H1 (cell line): ENCODE measurements around the gene ANAPC2. TPM values are rescaled to one million over a fixed set of nuclear protein-coding genes. Genes with fewer than 3 reads are reported as not detected.

Source experiments
- CTCF ChIA-PET: fragments of 300-600 bp; sonication (Branson Sonifier 250); formaldehyde crosslinking; loops from one replicate; lab custom pipeline; 2021; ENCODE audit not compliant: partially characterized antibody; lab: Charles Lee
- POLR2A ChIA-PET: fragments of 300-600 bp; sonication (Branson Sonifier 250); formaldehyde crosslinking; loops from one replicate; lab custom pipeline; 2021; ENCODE audit warnings: inconsistent platforms; ENCODE audit not compliant: partially characterized antibody; lab: Charles Lee
- DNase-seq, 2 experiments: peaks; one replicate each; pipeline versions ENCODE4 v3.0.0 to v3.0.0-alpha.2; 2010 to 2022; ENCODE audit warnings: low spot score in 2 of 2, low read depth in 1 of 2, mixed read lengths in 1 of 2
- FAIRE-seq: peaks from 2 replicates; lab custom pipeline; 2011; peaks lifted over from hg19 to GRCh38; lab: Jason Lieb, UNC
- H2AFZ ChIP-seq: 2 replicates; pipeline ENCODE4 v1.8.1; 2012; ENCODE audit warnings: low read length, inconsistent platforms
- H2AK5ac ChIP-seq: 2 replicates; pipeline ENCODE4 v1.6.1; 2013; ENCODE audit warnings: low read depth, low read length
- H2BK120ac ChIP-seq: replicated peaks from 2 replicates; pipeline ENCODE3; 2013; ENCODE audit warnings: low read depth, low read length, inconsistent platforms
- H2BK12ac ChIP-seq: 2 replicates; pipeline ENCODE4 v1.6.1; 2013; ENCODE audit warnings: low read depth, low read length
- H2BK15ac ChIP-seq: 2 replicates; pipeline ENCODE4 v1.6.1; 2013; ENCODE audit warnings: low read length
- H2BK20ac ChIP-seq: 2 replicates; pipeline ENCODE4 v1.6.1; 2013; ENCODE audit warnings: low read length
- H2BK5ac ChIP-seq: 2 replicates; pipeline ENCODE4 v1.6.1; 2013; ENCODE audit warnings: low read depth, low read length
- H3K14ac ChIP-seq: 2 replicates; pipeline ENCODE4 v1.6.1; 2013; ENCODE audit warnings: inconsistent platforms; ENCODE audit not compliant: insufficient read length
- H3K18ac ChIP-seq: 2 replicates; pipeline ENCODE4 v1.6.1; 2013; ENCODE audit warnings: low read length; ENCODE audit errors: extremely low read depth
- H3K23ac ChIP-seq: 2 replicates; pipeline ENCODE4 v1.6.1; 2013; ENCODE audit warnings: inconsistent platforms; ENCODE audit not compliant: insufficient read length
- H3K23me2 ChIP-seq: 2 replicates; pipeline ENCODE4 v1.6.1; 2013; ENCODE audit warnings: low read depth, low read length
- H3K27ac ChIP-seq: 2 replicates; pipeline ENCODE4 v1.6.1; 2011; ENCODE audit warnings: low read depth, low read length, inconsistent platforms
- H3K27me3 ChIP-seq, 4 experiments: replicated peaks in 1 of 4; 1 replicate in 1 of 4; 2 replicates in 3 of 4; pipeline versions ENCODE4 v1.6.1 to v1.8.1; 2011 to 2013; ENCODE audit warnings: low read length in 3 of 4, mild to moderate bottlenecking in 3 of 4, inconsistent platforms in 2 of 4, mixed read lengths in 2 of 4, moderate library complexity in 1 of 4; ENCODE audit not compliant: control insufficient read depth in 3 of 4, insufficient read depth in 3 of 4; ENCODE audit errors: extremely low read depth in 1 of 4
- H3K36me3 ChIP-seq, 4 experiments: 2 replicates each; pipeline versions ENCODE4 v1.6.1 to v1.8.1; 2011 to 2013; ENCODE audit warnings: mild to moderate bottlenecking in 4 of 4, low read length in 3 of 4, moderate library complexity in 2 of 4, control low read depth in 1 of 4, inconsistent platforms in 1 of 4; ENCODE audit not compliant: insufficient read depth in 4 of 4, control insufficient read depth in 2 of 4
- H3K4ac ChIP-seq: replicated peaks from 2 replicates; pipeline ENCODE3; 2013; ENCODE audit warnings: low read length, low read depth, mixed read lengths, inconsistent platforms; ENCODE audit not compliant: insufficient read length
- H3K4me1 ChIP-seq, 4 experiments: replicated peaks in 1 of 4; 1 replicate in 1 of 4; 2 replicates in 3 of 4; pipeline versions ENCODE4 v1.6.1 to v1.8.1; 2011 to 2013; ENCODE audit warnings: low read length in 3 of 4, inconsistent platforms in 2 of 4, mixed read lengths in 1 of 4; ENCODE audit not compliant: insufficient read depth in 4 of 4, control insufficient read depth in 3 of 4
- H3K4me2 ChIP-seq, 2 experiments: 2 replicates each; pipeline versions ENCODE4 v1.6.1 to v1.8.1; 2011 to 2013; ENCODE audit warnings: low read depth in 2 of 2, low read length in 2 of 2, control low read depth in 1 of 2, inconsistent platforms in 1 of 2, mild to moderate bottlenecking in 1 of 2; ENCODE audit not compliant: insufficient read depth in 1 of 2
- H3K4me3 ChIP-seq, 4 experiments: fragments of 200-600, 300-600 bp in 1 of 4; sonication (generic), shearing (Covaris generic), sonication (Bioruptor Twin) in 1 of 4; 2 replicates each; pipeline versions ENCODE4 v1.5.1 to v1.8.1; 2011 to 2016; ENCODE audit warnings: low read length in 4 of 4, low read depth in 3 of 4, control low read depth in 2 of 4, inconsistent platforms in 2 of 4, mild to moderate bottlenecking in 2 of 4, mixed read lengths in 1 of 4, moderate library complexity in 1 of 4; ENCODE audit not compliant: insufficient read depth in 2 of 4; ENCODE audit errors: extremely low read depth in 1 of 4
- H3K56ac ChIP-seq: replicated peaks from 2 replicates; pipeline ENCODE3; 2013; ENCODE audit warnings: low read depth, mild to moderate bottlenecking, mixed read lengths, low read length, inconsistent platforms; ENCODE audit not compliant: insufficient read length
- H3K79me1 ChIP-seq: 2 replicates; pipeline ENCODE4 v1.6.1; 2013; ENCODE audit warnings: low read depth, low read length, control low read depth
- H3K79me2 ChIP-seq, 2 experiments: 2 replicates each; pipeline versions ENCODE4 v1.6.1 to v1.8.1; 2012 to 2013; ENCODE audit warnings: low read length in 2 of 2, mild to moderate bottlenecking in 2 of 2, inconsistent platforms in 1 of 2; ENCODE audit not compliant: insufficient read depth in 2 of 2, control insufficient read depth in 1 of 2
- H3K9ac ChIP-seq, 4 experiments: replicated peaks in 1 of 4; 1 replicate in 1 of 4; 2 replicates in 3 of 4; pipeline versions ENCODE4 v1.6.1 to v1.8.1; 2011 to 2013; ENCODE audit warnings: low read depth in 3 of 4, low read length in 3 of 4, control low read depth in 2 of 4, mild to moderate bottlenecking in 2 of 4, moderate library complexity in 2 of 4, inconsistent platforms in 1 of 4; ENCODE audit errors: extremely low read depth in 1 of 4
- H3K9me3 ChIP-seq, 2 experiments: 2 replicates each; pipeline versions ENCODE4 v1.6.1 to v1.8.1; 2012 to 2013; ENCODE audit warnings: mild to moderate bottlenecking in 2 of 2, moderate library complexity in 2 of 2, control low read depth in 1 of 2, inconsistent platforms in 1 of 2, low read depth in 1 of 2, low read length in 1 of 2, mixed read lengths in 1 of 2; ENCODE audit not compliant: insufficient read depth in 2 of 2
- H4K20me1 ChIP-seq, 2 experiments: replicated peaks in 1 of 2; 2 replicates each; pipeline versions ENCODE3 to v1.8.1; 2011 to 2013; ENCODE audit warnings: inconsistent platforms in 2 of 2, low read length in 2 of 2, mild to moderate bottlenecking in 1 of 2; ENCODE audit not compliant: insufficient read depth in 2 of 2, control insufficient read depth in 1 of 2
- H4K5ac ChIP-seq: 2 replicates; pipeline ENCODE4 v1.6.1; 2013; ENCODE audit warnings: low read length, low read depth, mixed read lengths, inconsistent platforms; ENCODE audit not compliant: insufficient read length
- H4K8ac ChIP-seq: 2 replicates; pipeline ENCODE4 v1.8.0; 2013; ENCODE audit warnings: mild to moderate bottlenecking, moderate library complexity, low read length, inconsistent platforms; ENCODE audit not compliant: insufficient read depth; ENCODE audit errors: extremely low read depth
- H4K91ac ChIP-seq: replicated peaks from 2 replicates; pipeline ENCODE3; 2013; ENCODE audit warnings: low read length, mixed read lengths, inconsistent platforms; ENCODE audit not compliant: insufficient read length
- BACH1 ChIP-seq: IDR thresholded peaks from 2 replicates; pipeline ENCODE4 v1.6.1; 2012; ENCODE audit warnings: low read length, improper control_type of control experiment
- EGR1 ChIP-seq: IDR thresholded peaks from 2 replicates; pipeline ENCODE4 v1.6.1; 2011; ENCODE audit warnings: low read depth, low read length, borderline replicate concordance
- GABPA ChIP-seq: IDR thresholded peaks from 2 replicates; pipeline ENCODE4 v1.6.1; 2011; ENCODE audit warnings: mild to moderate bottlenecking, low read length, moderate library complexity, borderline replicate concordance; ENCODE audit not compliant: insufficient read depth
- KDM1A ChIP-seq: fragments of 200-600, 300-600 bp; sonication (generic); IDR thresholded peaks from 2 replicates; pipeline ENCODE4 v1.7.1; 2016; ENCODE audit warnings: mild to moderate bottlenecking, low read length, borderline replicate concordance
- POLR2AphosphoS5 ChIP-seq: IDR thresholded peaks from 2 replicates; pipeline ENCODE4 v1.6.1; 2011; ENCODE audit warnings: low read depth, low read length
- RFX5 ChIP-seq: IDR thresholded peaks from 2 replicates; pipeline ENCODE4 v1.6.1; 2011; ENCODE audit warnings: low read depth, low read length, improper control_type of control experiment, borderline replicate concordance
- SP4 ChIP-seq: IDR thresholded peaks from 2 replicates; pipeline ENCODE4 v1.6.1; 2012; ENCODE audit warnings: low read length, inconsistent platforms
- SUZ12 ChIP-seq: fragments of 200-600 bp; sonication (generic); IDR thresholded peaks from 2 replicates; pipeline ENCODE4 v1.6.1; 2012; ENCODE audit warnings: mild to moderate bottlenecking, inconsistent platforms, low read length, moderate library complexity, mixed read lengths
- WGBS, 2 experiments: shearing (Covaris generic) in 1 of 2; methylation state at CpG; one replicate each; pipeline versions ENCODE4 v1.1.6 to v1.1.7; 2013 to 2015; ENCODE audit warnings: low lambda C conversion rate in 2 of 2, mixed read lengths in 2 of 2, inconsistent platforms in 1 of 2, low coverage in 1 of 2, missing lambda C conversion rate in 1 of 2; ENCODE audit not compliant: insufficient replicate concordance in 2 of 2, insufficient coverage in 1 of 2, insufficient read length in 1 of 2; ENCODE audit errors: extremely low coverage in 1 of 2, missing lambda C conversion rate in 1 of 2; 5-methylcytosine and 5-hydroxymethylcytosine counted together
- polyA plus RNA-seq, 7 experiments: library from polyadenylated mRNA; depleted of rRNA in 3 of 7; stranded (reverse) in 5 of 7; unstranded in 2 of 7; fragments of >200 nt in 5 of 7; fragments of 200-250 nt in 2 of 7; gene quantifications; 1 replicate in 5 of 7; 2 replicates in 1 of 7; 4 replicates in 1 of 7; pipeline versions ENCODE4 v1.2.1 to v1.2.3, GENCODE V29; 2011 to 2013; ENCODE audit warnings: missing spikeins in 2 of 7, mixed read lengths in 2 of 7
- total RNA-seq: library from RNA; stranded (reverse); fragmentation: NEBNext Ultra II Directional; extraction: Animal tissue kit (Norgen Biotek cat#: 25700); gene quantifications from 2 replicates; pipeline ENCODE4 v1.2.1, GENCODE V29; 2021
- TF ChIP-seq, protein P1 (sequence below): IDR thresholded peaks from 2 replicates; pipeline ENCODE4 v1.6.1; 2012; ENCODE audit warnings: inconsistent platforms
- TF ChIP-seq, protein P2 (sequence below): IDR thresholded peaks from 2 replicates; pipeline ENCODE4 v1.6.1; 2011; ENCODE audit warnings: low read length, improper control_type of control experiment

Gene ANAPC2
- total and polyA plus RNA-seq, 2 of the 8 experiments (the other 6 are each of a cell fraction or from before 2014, with no cell fraction given) = 30.2 to 37.7 TPM

DNA sequence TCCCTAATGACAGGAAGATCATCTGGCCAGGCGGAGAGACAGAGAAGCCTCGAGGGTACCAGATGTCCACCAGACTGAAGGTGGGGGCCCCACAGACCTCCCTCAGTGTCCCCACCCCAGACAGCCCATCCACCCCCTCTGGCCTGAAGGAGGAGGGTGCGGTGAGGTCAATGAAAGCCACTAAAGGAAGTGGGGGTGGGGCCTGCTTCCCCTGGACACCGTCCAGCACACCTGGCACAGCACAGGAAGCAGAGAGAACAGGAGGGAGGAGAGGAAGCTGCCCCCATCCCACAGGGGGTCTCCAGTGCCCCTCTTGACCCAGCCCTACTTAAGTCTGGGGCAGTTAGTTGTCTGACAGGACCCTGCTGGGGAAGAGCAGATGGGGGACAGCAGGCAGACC is 29.7 kb downstream of the ANAPC2 start:
- peaks cover 49 to 87% (median 84%) of the 10 kb centered on the region in 4 experiments for H3K27me3 ChIP-seq
- POLR2A ChIA-PET = interaction anchor here (1.1 to 2.9 kb wide), 2 partner anchors 11 to 82 kb away, joined by 3 to 7 read pairs; partner anchors contain the start of genes LRRC26 and TUBB4B
- no peak overlapping the region for H2AFZ ChIP-seq

More for the DNA sequence above, 29.7 kb downstream of the ANAPC2 start:
- Histone ChIP-seq H3K36me3 (no peaks in the 10 kb centered on the region), H3K14ac (no peak overlapping the region), H3K4ac (no peak overlapping the region), H3K18ac (no peak overlapping the region), H2BK15ac (0 out of 2 replicates have a peak overlapping the region, but pooled peaks have one; percentile 46), H3K9me3 (no peaks in the 10 kb centered on the region), H2BK120ac (no peak overlapping the region), H4K5ac (no peak overlapping the region), H4K20me1 (peaks cover 0 to 21% of the 10 kb centered on the region in 2 experiments), H3K23me2 (peaks cover 10% of the 10 kb centered on the region; the same call in 1 of the 2 replicates), H3K79me1 (no peaks in the 10 kb centered on the region; the same call in 1 of the 2 replicates), H3K27ac (no peak overlapping the region), H2BK20ac (no peak overlapping the region), H3K23ac (no peak overlapping the region), H3K56ac (no peak overlapping the region), H3K4me1 (peaks cover 0 to 13% (median 12%) of the 10 kb centered on the region in 4 experiments; a peak in 6 of 7 replicates), H4K91ac (no peak overlapping the region), H2BK12ac (no peak overlapping the region), H4K8ac (no peak overlapping the region), H3K79me2 (no peaks in the 10 kb centered on the region), H3K9ac (no peak overlapping the region), H2BK5ac (no peak overlapping the region), H3K4me3 (no peak overlapping the region), H2AK5ac (no peak overlapping the region), H3K4me2 (no peak overlapping the region)
- FAIRE-seq (no peak), DNase-seq (no peak)
- TF ChIP-seq, protein P1, sequence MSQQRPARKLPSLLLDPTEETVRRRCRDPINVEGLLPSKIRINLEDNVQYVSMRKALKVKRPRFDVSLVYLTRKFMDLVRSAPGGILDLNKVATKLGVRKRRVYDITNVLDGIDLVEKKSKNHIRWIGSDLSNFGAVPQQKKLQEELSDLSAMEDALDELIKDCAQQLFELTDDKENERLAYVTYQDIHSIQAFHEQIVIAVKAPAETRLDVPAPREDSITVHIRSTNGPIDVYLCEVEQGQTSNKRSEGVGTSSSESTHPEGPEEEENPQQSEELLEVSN = no peak
- TF ChIP-seq POLR2AphosphoS5 = no peak
- TF ChIP-seq GABPA = no peak
- no peak for TF ChIP-seq EGR1
- no peak for TF ChIP-seq KDM1A
- TF ChIP-seq BACH1 = no peak
- no peak for TF ChIP-seq SP4
- TF ChIP-seq RFX5 = no peak
- no peak for TF ChIP-seq SUZ12
- TF ChIP-seq, protein P2, sequence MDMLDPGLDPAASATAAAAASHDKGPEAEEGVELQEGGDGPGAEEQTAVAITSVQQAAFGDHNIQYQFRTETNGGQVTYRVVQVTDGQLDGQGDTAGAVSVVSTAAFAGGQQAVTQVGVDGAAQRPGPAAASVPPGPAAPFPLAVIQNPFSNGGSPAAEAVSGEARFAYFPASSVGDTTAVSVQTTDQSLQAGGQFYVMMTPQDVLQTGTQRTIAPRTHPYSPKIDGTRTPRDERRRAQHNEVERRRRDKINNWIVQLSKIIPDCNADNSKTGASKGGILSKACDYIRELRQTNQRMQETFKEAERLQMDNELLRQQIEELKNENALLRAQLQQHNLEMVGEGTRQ = no peak
- 80% methylated on average over 3 of the region's 4 CpGs; no CpG with 5 or more reads in 1 of the 2 experiments for WGBS, 2 experiments
- CTCF ChIA-PET = interaction anchor here (1.1 to 1.3 kb wide), 2 partner anchors 16 to 129 kb away, joined by 4 read pairs; no protein-coding TSS in a partner anchor
